Gastroesophageal sphincter (tissue), 3 donors: ENCODE data around the gene PLEKHA8.

Experiments used
- EP300 ChIP-seq: sonication (generic); formaldehyde crosslinking; IDR thresholded peaks from one replicate; pipeline ENCODE4 v1.6.1; 2017; ENCODE audit warnings: antibody characterized with exemption, mild to moderate bottlenecking
- POLR2A ChIP-seq, 2 donors: fragments of 450-650 bp; IDR thresholded peaks; one replicate each; pipeline ENCODE4 v1.6.1; 2017; ENCODE audit warnings: antibody characterized with exemption in 2 of 2, mild to moderate bottlenecking in 2 of 2, moderate library complexity in 1 of 2
- POLR2AphosphoS5 ChIP-seq: sonication (generic); formaldehyde crosslinking; IDR thresholded peaks from one replicate; pipeline ENCODE4 v1.6.1; 2017; ENCODE audit warnings: antibody characterized with exemption
- TF ChIP-seq, protein P1 (sequence below), 4 experiments: fragments of 200-600 bp in 2 of 4; fragments of 450-650 bp in 2 of 4; sonication (generic) in 1 of 4; IDR thresholded peaks; one replicate each; pipeline ENCODE4 v1.5.1; 2017 to 2019; ENCODE audit warnings: antibody characterized with exemption in 4 of 4, mild to moderate bottlenecking in 2 of 4, moderate library complexity in 2 of 4

DNA sequence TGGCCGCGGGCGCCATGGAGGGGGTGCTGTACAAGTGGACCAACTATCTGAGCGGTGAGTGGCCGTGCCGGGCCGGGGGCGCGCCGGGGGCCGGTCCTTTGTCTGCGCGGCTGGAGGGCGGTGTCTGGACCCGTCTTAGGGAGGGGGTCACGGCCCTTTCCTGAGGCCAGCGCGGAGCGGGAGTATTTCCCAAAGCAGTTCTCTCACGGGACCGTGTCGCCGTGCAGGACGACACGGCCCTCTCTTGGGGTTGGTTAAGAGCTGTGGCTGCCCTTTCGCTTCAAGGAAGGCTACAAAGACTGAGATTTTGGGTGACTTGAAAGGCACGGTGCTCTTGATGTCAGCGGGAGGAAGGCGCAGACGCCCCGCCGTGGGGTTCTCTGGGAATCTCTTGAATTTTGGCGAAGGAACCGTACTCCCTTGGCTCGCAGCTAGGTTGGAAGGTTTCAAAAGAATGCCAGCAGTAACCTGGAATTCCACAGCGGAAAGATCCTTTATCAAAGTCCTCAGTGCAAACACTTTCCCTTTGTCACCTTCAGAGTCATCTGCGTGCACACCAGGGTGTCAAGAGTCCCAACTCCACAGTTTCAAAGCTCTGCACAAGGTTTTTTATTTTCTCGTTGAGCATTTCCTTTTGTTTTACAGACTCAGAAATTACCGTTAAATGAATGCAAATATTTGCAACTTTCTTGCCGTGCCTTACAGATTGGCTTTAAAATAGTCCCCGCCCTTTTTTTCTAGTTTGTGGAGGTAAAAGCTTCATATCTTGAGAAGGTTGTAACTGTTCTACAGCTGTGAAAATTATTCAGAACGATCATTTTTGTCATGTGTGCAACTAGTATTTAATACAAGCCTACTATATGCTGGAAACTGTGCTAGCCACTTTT, 780 bp downstream of the PLEKHA8 start:
- TF ChIP-seq POLR2A (IDR thresholded peaks at IDR 0.05) (no peak), EP300 (no peak), POLR2AphosphoS5 (no peak)
- TF ChIP-seq, protein P1, sequence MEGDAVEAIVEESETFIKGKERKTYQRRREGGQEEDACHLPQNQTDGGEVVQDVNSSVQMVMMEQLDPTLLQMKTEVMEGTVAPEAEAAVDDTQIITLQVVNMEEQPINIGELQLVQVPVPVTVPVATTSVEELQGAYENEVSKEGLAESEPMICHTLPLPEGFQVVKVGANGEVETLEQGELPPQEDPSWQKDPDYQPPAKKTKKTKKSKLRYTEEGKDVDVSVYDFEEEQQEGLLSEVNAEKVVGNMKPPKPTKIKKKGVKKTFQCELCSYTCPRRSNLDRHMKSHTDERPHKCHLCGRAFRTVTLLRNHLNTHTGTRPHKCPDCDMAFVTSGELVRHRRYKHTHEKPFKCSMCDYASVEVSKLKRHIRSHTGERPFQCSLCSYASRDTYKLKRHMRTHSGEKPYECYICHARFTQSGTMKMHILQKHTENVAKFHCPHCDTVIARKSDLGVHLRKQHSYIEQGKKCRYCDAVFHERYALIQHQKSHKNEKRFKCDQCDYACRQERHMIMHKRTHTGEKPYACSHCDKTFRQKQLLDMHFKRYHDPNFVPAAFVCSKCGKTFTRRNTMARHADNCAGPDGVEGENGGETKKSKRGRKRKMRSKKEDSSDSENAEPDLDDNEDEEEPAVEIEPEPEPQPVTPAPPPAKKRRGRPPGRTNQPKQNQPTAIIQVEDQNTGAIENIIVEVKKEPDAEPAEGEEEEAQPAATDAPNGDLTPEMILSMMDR (IDR thresholded peaks at IDR 0.05) = no peak
